GM23338 (cell line): ENCODE data around the gene HAT1. TPM values are rescaled to one million over a fixed set of nuclear protein-coding genes. Genes with fewer than 3 reads are reported as not detected.
A peak's percentile ranks its signal among the peaks of the same experiment; 100 is the strongest.

ENCODE experiments used
- ATAC-seq: fragments of 200-7000 bp; cut with Tn5 transposase; 3 replicates; pipeline ENCODE4 v1.9.1; 2020
- DNase-seq: peaks from one replicate; pipeline ENCODE4 v3.0.0-alpha.2; 2015; ENCODE audit warnings: low spot score
- H2AFZ ChIP-seq: fragments of 200-600 bp; sonication (generic); 2 replicates; pipeline ENCODE4 v1.8.0; 2016; ENCODE audit warnings: antibody characterized with exemption, mild to moderate bottlenecking, moderate library complexity
- H3F3A ChIP-seq: fragments of 200-600 bp; sonication (generic); replicated peaks from 2 replicates; pipeline ENCODE4 v1.8.0; 2017; ENCODE audit warnings: antibody characterized with exemption, mixed run types, low read depth
- H3K27ac ChIP-seq: fragments of 200-600 bp; sonication (generic); 2 replicates; pipeline ENCODE4 v1.6.1; 2016; ENCODE audit warnings: low read depth
- H3K27me3 ChIP-seq: fragments of 200-600 bp; sonication (generic); 2 replicates; pipeline ENCODE4 v1.8.0; 2016; ENCODE audit warnings: mild to moderate bottlenecking, mixed run types, moderate library complexity; ENCODE audit not compliant: insufficient read depth
- H3K36me3 ChIP-seq: fragments of 200-600 bp; sonication (generic); 2 replicates; pipeline ENCODE4 v1.8.0; 2016; ENCODE audit warnings: mild to moderate bottlenecking; ENCODE audit not compliant: insufficient read depth
- H3K4me1 ChIP-seq: fragments of 200-600 bp; sonication (generic); 2 replicates; pipeline ENCODE4 v1.8.0; 2016; ENCODE audit warnings: mild to moderate bottlenecking, moderate library complexity; ENCODE audit not compliant: insufficient read depth
- H3K4me2 ChIP-seq: fragments of 200-600 bp; sonication (generic); 2 replicates; pipeline ENCODE4 v1.7.1; 2017; ENCODE audit warnings: mixed run types
- H3K4me3 ChIP-seq: fragments of 200-600 bp; sonication (generic); 2 replicates; pipeline ENCODE4 v1.6.1; 2016; ENCODE audit warnings: mixed run types
- H3K79me2 ChIP-seq: fragments of 200-600 bp; sonication (generic); replicated peaks from 2 replicates; pipeline ENCODE4 v1.8.0; 2017; ENCODE audit warnings: mild to moderate bottlenecking; ENCODE audit not compliant: insufficient read depth
- H3K9me2 ChIP-seq: fragments of 200-600 bp; sonication (generic); 2 replicates; pipeline ENCODE4 v1.8.0; 2017; ENCODE audit not compliant: insufficient read depth
- H4K20me1 ChIP-seq: fragments of 200-600 bp; sonication (generic); replicated peaks from 2 replicates; pipeline ENCODE4 v1.8.0; 2017; ENCODE audit warnings: mild to moderate bottlenecking; ENCODE audit not compliant: insufficient read depth
- H3K27ac Mint-ChIP-seq: 2 replicates; pipeline ENCODE4 v1.8.0; 2020; ENCODE audit warnings: inconsistent platforms, mild to moderate bottlenecking, moderate library complexity, mixed read lengths
- H3K27me3 Mint-ChIP-seq: 3 replicates; pipeline ENCODE4 v1.8.0; 2022; ENCODE audit warnings: low read depth, mild to moderate bottlenecking, moderate library complexity, mixed read lengths, inconsistent platforms; ENCODE audit not compliant: insufficient read depth, poor library complexity
- H3K36me3 Mint-ChIP-seq: 3 replicates; pipeline ENCODE4 v1.8.0; 2021; ENCODE audit warnings: low read depth, mild to moderate bottlenecking, inconsistent platforms, moderate library complexity, mixed read lengths
- H3K4me1 Mint-ChIP-seq: 3 replicates; pipeline ENCODE4 v1.8.0; 2020; ENCODE audit warnings: mild to moderate bottlenecking, inconsistent platforms, mixed read lengths
- H3K4me3 Mint-ChIP-seq: 3 replicates; pipeline ENCODE4 v1.8.0; 2021; ENCODE audit warnings: moderate library complexity, mild to moderate bottlenecking, inconsistent platforms, mixed read lengths
- H3K9me3 Mint-ChIP-seq: 3 replicates; pipeline ENCODE4 v1.8.0; 2020; ENCODE audit warnings: moderate library complexity, mild to moderate bottlenecking, inconsistent platforms, mixed read lengths
- CREB1 ChIP-seq: fragments of 250-450 bp; sonication (Bioruptor Pico); IDR thresholded peaks from 2 replicates; pipeline ENCODE4 v1.5.0; 2020; ENCODE audit warnings: low read depth, mild to moderate bottlenecking, moderate library complexity
- EZH2 ChIP-seq: fragments of 200-600 bp; sonication (generic); IDR thresholded peaks from one replicate; pipeline ENCODE4 v1.8.0; 2017; ENCODE audit warnings: antibody characterized with exemption, mild to moderate bottlenecking, low read depth; ENCODE audit not compliant: unreplicated experiment
- JUNB ChIP-seq: IDR thresholded peaks from one replicate; pipeline ENCODE4 v1.6.1; 2016; ENCODE audit warnings: antibody characterized with exemption; ENCODE audit not compliant: unreplicated experiment
- NANOG ChIP-seq: IDR thresholded peaks from 2 replicates; pipeline ENCODE4 v1.6.1; 2016; ENCODE audit warnings: antibody characterized with exemption, borderline replicate concordance
- POLR2AphosphoS5 ChIP-seq: IDR thresholded peaks from 2 replicates; pipeline ENCODE4 v1.6.1; 2016; ENCODE audit warnings: antibody characterized with exemption, low read depth
- STAT1 ChIP-seq: IDR thresholded peaks from one replicate; pipeline ENCODE4 v1.6.1; 2016; ENCODE audit warnings: antibody characterized with exemption; ENCODE audit not compliant: unreplicated experiment
- ZNF114 ChIP-seq: fragments of 250-450 bp; sonication (Bioruptor Pico); IDR thresholded peaks from 2 replicates; pipeline ENCODE4 v1.5.0; 2020; ENCODE audit warnings: mild to moderate bottlenecking, moderate library complexity
- polyA plus RNA-seq: library from polyadenylated mRNA; unstranded; fragments of >200 nt; fragmentation: Nextera tagmentation; extraction: Ambion mirVana; gene quantifications from 2 replicates; pipeline ENCODE4 v1.2.1, GENCODE V29; 2016
- total RNA-seq: library from RNA; depleted of rRNA; stranded (reverse); fragments of >200 nt; shearing (Covaris generic); gene quantifications from 2 replicates; pipeline ENCODE4 v1.2.3, GENCODE V29; 2014
- TF ChIP-seq, protein P1 (sequence below): fragments of 250-450 bp; sonication (Bioruptor Pico); IDR thresholded peaks from 2 replicates; pipeline ENCODE4 v1.5.0; 2020; ENCODE audit warnings: mild to moderate bottlenecking, moderate library complexity

Gene HAT1
- total and polyA plus RNA-seq, 2 experiments from 2014 or later, result 67.2 to 67.5 TPM

DNA sequence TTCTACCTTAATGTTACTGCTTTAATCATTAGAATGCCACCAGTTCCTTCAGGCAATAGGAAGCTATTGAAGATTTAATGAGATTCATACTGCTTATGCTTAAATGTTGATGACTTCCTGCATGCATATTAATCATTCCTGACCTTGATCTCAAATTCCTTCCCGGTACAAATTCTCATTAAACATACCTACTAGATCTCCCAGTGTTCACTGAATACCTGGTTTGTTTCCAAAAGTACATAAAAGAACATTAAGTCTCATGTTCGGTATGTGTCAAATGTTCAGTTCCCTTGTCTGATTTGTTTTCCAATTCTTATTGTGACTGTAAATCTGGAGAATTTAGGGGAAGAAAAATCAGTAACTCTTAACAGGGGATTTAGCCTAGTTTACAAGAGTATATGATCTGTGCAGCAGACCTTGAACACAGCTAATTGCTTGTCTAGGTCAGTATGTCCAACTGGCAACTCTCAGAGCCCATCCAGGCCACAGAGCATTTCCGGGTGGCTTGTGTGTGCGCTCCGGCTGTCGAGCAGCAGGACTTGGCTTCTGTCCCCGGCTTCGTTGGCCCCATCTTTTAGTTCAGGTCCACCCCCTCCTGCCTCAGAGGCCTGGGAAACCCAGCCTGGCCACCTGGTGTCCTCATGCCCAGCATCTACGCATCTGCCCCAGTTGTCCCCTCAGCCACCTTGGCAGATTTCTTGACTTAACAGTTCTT is 90.6 kb downstream of the HAT1 start (continued):
- TF ChIP-seq, protein P1, sequence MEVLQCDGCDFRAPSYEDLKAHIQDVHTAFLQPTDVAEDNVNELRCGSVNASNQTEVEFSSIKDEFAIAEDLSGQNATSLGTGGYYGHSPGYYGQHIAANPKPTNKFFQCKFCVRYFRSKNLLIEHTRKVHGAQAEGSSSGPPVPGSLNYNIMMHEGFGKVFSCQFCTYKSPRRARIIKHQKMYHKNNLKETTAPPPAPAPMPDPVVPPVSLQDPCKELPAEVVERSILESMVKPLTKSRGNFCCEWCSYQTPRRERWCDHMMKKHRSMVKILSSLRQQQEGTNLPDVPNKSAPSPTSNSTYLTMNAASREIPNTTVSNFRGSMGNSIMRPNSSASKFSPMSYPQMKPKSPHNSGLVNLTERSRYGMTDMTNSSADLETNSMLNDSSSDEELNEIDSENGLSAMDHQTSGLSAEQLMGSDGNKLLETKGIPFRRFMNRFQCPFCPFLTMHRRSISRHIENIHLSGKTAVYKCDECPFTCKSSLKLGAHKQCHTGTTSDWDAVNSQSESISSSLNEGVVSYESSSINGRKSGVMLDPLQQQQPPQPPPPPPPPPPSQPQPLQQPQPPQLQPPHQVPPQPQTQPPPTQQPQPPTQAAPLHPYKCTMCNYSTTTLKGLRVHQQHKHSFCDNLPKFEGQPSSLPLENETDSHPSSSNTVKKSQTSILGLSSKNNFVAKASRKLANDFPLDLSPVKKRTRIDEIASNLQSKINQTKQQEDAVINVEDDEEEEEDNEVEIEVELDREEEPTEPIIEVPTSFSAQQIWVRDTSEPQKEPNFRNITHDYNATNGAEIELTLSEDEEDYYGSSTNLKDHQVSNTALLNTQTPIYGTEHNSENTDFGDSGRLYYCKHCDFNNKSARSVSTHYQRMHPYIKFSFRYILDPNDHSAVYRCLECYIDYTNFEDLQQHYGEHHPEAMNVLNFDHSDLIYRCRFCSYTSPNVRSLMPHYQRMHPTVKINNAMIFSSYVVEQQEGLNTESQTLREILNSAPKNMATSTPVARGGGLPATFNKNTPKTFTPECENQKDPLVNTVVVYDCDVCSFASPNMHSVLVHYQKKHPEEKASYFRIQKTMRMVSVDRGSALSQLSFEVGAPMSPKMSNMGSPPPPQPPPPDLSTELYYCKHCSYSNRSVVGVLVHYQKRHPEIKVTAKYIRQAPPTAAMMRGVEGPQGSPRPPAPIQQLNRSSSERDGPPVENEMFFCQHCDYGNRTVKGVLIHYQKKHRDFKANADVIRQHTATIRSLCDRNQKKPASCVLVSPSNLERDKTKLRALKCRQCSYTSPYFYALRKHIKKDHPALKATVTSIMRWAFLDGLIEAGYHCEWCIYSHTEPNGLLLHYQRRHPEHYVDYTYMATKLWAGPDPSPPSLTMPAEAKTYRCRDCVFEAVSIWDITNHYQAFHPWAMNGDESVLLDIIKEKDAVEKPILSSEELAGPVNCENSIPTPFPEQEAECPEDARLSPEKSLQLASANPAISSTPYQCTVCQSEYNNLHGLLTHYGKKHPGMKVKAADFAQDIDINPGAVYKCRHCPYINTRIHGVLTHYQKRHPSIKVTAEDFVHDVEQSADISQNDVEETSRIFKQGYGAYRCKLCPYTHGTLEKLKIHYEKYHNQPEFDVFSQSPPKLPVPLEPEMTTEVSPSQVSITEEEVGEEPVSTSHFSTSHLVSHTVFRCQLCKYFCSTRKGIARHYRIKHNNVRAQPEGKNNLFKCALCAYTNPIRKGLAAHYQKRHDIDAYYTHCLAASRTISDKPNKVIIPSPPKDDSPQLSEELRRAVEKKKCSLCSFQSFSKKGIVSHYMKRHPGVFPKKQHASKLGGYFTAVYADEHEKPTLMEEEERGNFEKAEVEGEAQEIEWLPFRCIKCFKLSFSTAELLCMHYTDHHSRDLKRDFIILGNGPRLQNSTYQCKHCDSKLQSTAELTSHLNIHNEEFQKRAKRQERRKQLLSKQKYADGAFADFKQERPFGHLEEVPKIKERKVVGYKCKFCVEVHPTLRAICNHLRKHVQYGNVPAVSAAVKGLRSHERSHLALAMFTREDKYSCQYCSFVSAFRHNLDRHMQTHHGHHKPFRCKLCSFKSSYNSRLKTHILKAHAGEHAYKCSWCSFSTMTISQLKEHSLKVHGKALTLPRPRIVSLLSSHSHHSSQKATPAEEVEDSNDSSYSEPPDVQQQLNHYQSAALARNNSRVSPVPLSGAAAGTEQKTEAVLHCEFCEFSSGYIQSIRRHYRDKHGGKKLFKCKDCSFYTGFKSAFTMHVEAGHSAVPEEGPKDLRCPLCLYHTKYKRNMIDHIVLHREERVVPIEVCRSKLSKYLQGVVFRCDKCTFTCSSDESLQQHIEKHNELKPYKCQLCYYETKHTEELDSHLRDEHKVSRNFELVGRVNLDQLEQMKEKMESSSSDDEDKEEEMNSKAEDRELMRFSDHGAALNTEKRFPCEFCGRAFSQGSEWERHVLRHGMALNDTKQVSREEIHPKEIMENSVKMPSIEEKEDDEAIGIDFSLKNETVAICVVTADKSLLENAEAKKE, result no peak
- TF ChIP-seq JUNB, result no peak
- TF ChIP-seq NANOG, result no peak
- no peak for TF ChIP-seq STAT1
- TF ChIP-seq POLR2AphosphoS5, result no peak
- TF ChIP-seq EZH2, result no peak

GRCh38 chr2:172013396-172013795 is 91.1 kb downstream of the HAT1 start:
- H3K4me1 ChIP-seq, result peaks cover 20% of the 10 kb centered on the region
- Mint-ChIP-seq H3K27ac (peak overlapping the region; percentile 9), H3K9me3 (no peaks in the 10 kb centered on the region; the same call in 2 of the 3 replicates), H3K36me3 (no peaks in the 10 kb centered on the region), H3K4me1 (peaks cover 18% of the 10 kb centered on the region), H3K4me3 (peak overlapping the region; percentile 4; the same call in 1 of the 3 replicates), H3K27me3 (peaks cover 4% of the 10 kb centered on the region)
- ATAC-seq (peak; percentile 90), DNase-seq (peak; percentile 61)
- H3K4me2 ChIP-seq, result peak overlapping the region; percentile 53
- H4K20me1 ChIP-seq, result 0 out of 2 replicates have a peak, but pooled peaks cover 3% of the 10 kb centered on the region
- H3K4me3 ChIP-seq, result no peak overlapping the region
- no peaks in the 10 kb centered on the region for H3F3A ChIP-seq
- no peaks in the 10 kb centered on the region for H3K79me2 ChIP-seq
- H2AFZ ChIP-seq, result no peak overlapping the region
- no peaks in the 10 kb centered on the region for H3K27me3 ChIP-seq
- H3K9me2 ChIP-seq, result no peaks in the 10 kb centered on the region; the same call in 1 of the 2 replicates
- H3K36me3 ChIP-seq, result no peaks in the 10 kb centered on the region
- peak overlapping the region; percentile 14; the same call in 1 of the 2 replicates for H3K27ac ChIP-seq
- no peak for TF ChIP-seq CREB1 (CRISPR knock-in tag)
- TF ChIP-seq, protein P1, result no peak
- TF ChIP-seq ZNF114 (CRISPR knock-in tag), result no peak
